Endodermal cell (in vitro differentiated cells): ENCODE measurements around the gene PPP1R9A. TPM values are rescaled to one million over a fixed set of nuclear protein-coding genes. Genes with fewer than 3 reads are reported as not detected.

ENCODE experiments used
- DNase-seq: peaks from one replicate; pipeline ENCODE4 v3.0.0-alpha.2; 2017
- H3K27ac ChIP-seq: 2 replicates; pipeline ENCODE4 v1.5.1; 2013; ENCODE audit warnings: mild to moderate bottlenecking, low read depth, low read length, moderate library complexity
- H3K27me3 ChIP-seq: 2 replicates; pipeline ENCODE4 v1.6.1; 2013; ENCODE audit warnings: mild to moderate bottlenecking, low read length, moderate library complexity; ENCODE audit not compliant: insufficient read depth, control insufficient read depth, poor library complexity, severe bottlenecking
- H3K36me3 ChIP-seq: 2 replicates; pipeline ENCODE4 v1.7.0; 2013; ENCODE audit warnings: mild to moderate bottlenecking, low read length, moderate library complexity; ENCODE audit not compliant: control insufficient read depth, insufficient read depth
- H3K4me1 ChIP-seq: one replicate; pipeline ENCODE4 v1.7.0; 2013; ENCODE audit warnings: low read length; ENCODE audit not compliant: control insufficient read depth, insufficient read depth
- H3K4me3 ChIP-seq: 2 replicates; pipeline ENCODE4 v1.5.1; 2013; ENCODE audit warnings: mild to moderate bottlenecking, low read length, moderate library complexity
- H3K9ac ChIP-seq: 2 replicates; pipeline ENCODE4 v1.6.1; 2013; ENCODE audit warnings: mild to moderate bottlenecking, low read length, moderate library complexity; ENCODE audit not compliant: poor library complexity, severe bottlenecking; ENCODE audit errors: extremely low read depth
- H3K9me3 ChIP-seq: 2 replicates; pipeline ENCODE4 v1.6.1; 2013; ENCODE audit warnings: mild to moderate bottlenecking, low read length, moderate library complexity; ENCODE audit not compliant: control insufficient read depth
- H3K27ac Mint-ChIP-seq: 2 replicates; pipeline ENCODE4 v1.8.0; 2020; ENCODE audit warnings: mixed read lengths
- H3K27me3 Mint-ChIP-seq: 2 replicates; pipeline ENCODE4 v1.8.0; 2021; ENCODE audit warnings: mild to moderate bottlenecking, mixed read lengths; ENCODE audit not compliant: insufficient read depth
- H3K36me3 Mint-ChIP-seq: 2 replicates; pipeline ENCODE4 v1.8.0; 2020; ENCODE audit warnings: low read depth, mixed read lengths
- H3K4me1 Mint-ChIP-seq: 2 replicates; pipeline ENCODE4 v1.8.0; 2020; ENCODE audit warnings: mixed read lengths
- H3K4me3 Mint-ChIP-seq: 2 replicates; pipeline ENCODE4 v1.8.0; 2020; ENCODE audit warnings: mild to moderate bottlenecking, moderate library complexity, mixed read lengths
- H3K9me3 Mint-ChIP-seq: 2 replicates; pipeline ENCODE4 v1.8.0; 2020; ENCODE audit warnings: mild to moderate bottlenecking, mixed read lengths
- CTCF ChIP-seq: fragments of 200-600 bp; sonication (generic); conservative IDR thresholded peaks from 2 replicates; pipeline ENCODE4 v1.5.0; 2021; ENCODE audit warnings: antibody characterized with exemption, mild to moderate bottlenecking
- WGBS, 2 experiments: methylation state at CpG; one replicate each; pipeline versions ENCODE4 v1.1.5 to v1.1.7; 2013; ENCODE audit warnings: missing lambda C conversion rate in 2 of 2, mixed read lengths in 1 of 2; ENCODE audit not compliant: insufficient coverage in 1 of 2, insufficient read length in 1 of 2; 5-methylcytosine and 5-hydroxymethylcytosine counted together
- long read RNA-seq, 4 experiments: library from polyadenylated mRNA in 2 of 4; library from RNA in 1 of 4; library from capped mRNA in 1 of 4; stranded (forward) in 3 of 4; unstranded in 1 of 4; transcript quantifications; one replicate each; pipeline ENCODE4 v2.0.0, GENCODE V29; 2020 to 2021; ENCODE audit warnings: inconsistent platforms in 1 of 4
- polyA plus RNA-seq, 2 experiments: library from polyadenylated mRNA; stranded (reverse); fragments of 50-300 nt; gene quantifications; one replicate each; pipeline ENCODE4 v1.2.3, GENCODE V29; 2013
- total RNA-seq, 2 donors: library from RNA; stranded (reverse); fragmentation: NEBNext Ultra II Directional in 1 of 2; extraction: Animal tissue kit (Norgen Biotek cat#: 25700) in 1 of 2; gene quantifications; 2 replicates in 1 of 2; 3 replicates in 1 of 2; pipeline ENCODE4 v1.2.1, GENCODE V29; 2021

The PPP1R9A gene
- total RNA-seq, result 10 to 100 TPM; 38.7 to 39.4 TPM
- 11.1 TPM for polyA plus RNA-seq (2013, experiment 1 of 2)
- polyA plus RNA-seq (2013, experiment 2 of 2), result 11.7 TPM
- long read RNA-seq, experiment 1, partial matches to known transcripts, result 1 of 3 reads
- long read RNA-seq, experiment 1, other reads (novel, unspliced or antisense), result 2 of 3 reads
- long read RNA-seq, experiment 2, partial matches to known transcripts, result 4 of 23 reads
- long read RNA-seq, experiment 2, other reads (novel, unspliced or antisense), result 19 of 23 reads
- long read RNA-seq, experiment 3, partial matches to known transcripts, result 61 of 82 reads
- long read RNA-seq, experiment 3, other reads (novel, unspliced or antisense), result 20 of 82 reads
- long read RNA-seq, experiment 4, partial matches to known transcripts, result 13 of 20 reads
- long read RNA-seq, experiment 4, other reads (novel, unspliced or antisense), result 7 of 20 reads

- Mint-ChIP-seq H3K4me1 (peaks cover 36% of the 10 kb centered on the region), H3K9me3 (no peaks in the 10 kb centered on the region), H3K4me3 (peak within 1 kb of the TSS; percentile 84)
Measured at GRCh38 chr7:94907026-94907810, at the start of gene PPP1R9A. Gene PPP1R9A, plus strand, starts transcription at chr7:94907594. Its CDS starts 2,520 bp downstream, at chr7:94910114.

DNA sequence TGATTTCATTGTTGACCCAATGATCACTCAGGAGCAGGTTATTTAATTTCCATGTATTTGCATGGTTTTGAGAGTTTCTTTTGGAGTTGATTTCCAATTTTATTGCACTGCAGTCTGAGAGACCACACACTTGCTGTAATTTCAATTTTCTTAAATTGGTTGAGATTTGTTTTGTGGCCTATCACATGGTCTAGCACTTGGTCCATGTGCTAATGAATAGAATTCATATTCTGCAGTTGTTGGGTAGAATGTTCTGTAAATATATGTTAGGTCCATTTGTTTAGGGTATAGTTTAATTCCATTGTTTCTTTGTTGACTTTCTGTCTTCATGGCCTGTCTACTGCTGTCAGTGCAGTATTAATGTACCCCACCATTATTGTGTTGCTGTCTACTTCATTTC is 36.3 kb upstream of the PPP1R9A start:
- H3K27ac ChIP-seq, result no peak overlapping the region
- H3K27me3 ChIP-seq, result no peaks in the 10 kb centered on the region
- Mint-ChIP-seq H3K36me3 (no peaks in the 10 kb centered on the region), H3K27me3 (no peaks in the 10 kb centered on the region), H3K27ac (no peak overlapping the region), H3K9me3 (no peaks in the 10 kb centered on the region), H3K4me3 (no peak overlapping the region), H3K4me1 (no peaks in the 10 kb centered on the region)
- TF ChIP-seq CTCF, result no peak
- H3K4me3 ChIP-seq, result no peak overlapping the region
- H3K36me3 ChIP-seq, result no peaks in the 10 kb centered on the region
- H3K9me3 ChIP-seq, result peaks cover 6% of the 10 kb centered on the region
- H3K9ac ChIP-seq, result no peak overlapping the region
- H3K4me1 ChIP-seq, result no peaks in the 10 kb centered on the region
- DNase-seq, result no peak

More at GRCh38 chr7:94907026-94907810, at the start of gene PPP1R9A:
- Histone ChIP-seq H3K4me1 (peaks cover 8% of the 10 kb centered on the region), H3K27me3 (no peaks in the 10 kb centered on the region), H3K9me3 (no peaks in the 10 kb centered on the region), H3K4me3 (peak within 1 kb of the TSS; percentile 88), H3K36me3 (peaks cover 7% of the 10 kb centered on the region), H3K9ac (peak within 1 kb of the TSS; percentile 68), H3K27ac (peak within 1 kb of the TSS; percentile 94)
- WGBS, 2 experiments, result 5 to 15% methylated on average over 17 to 36 of the region's 36 CpGs
- H3K27ac Mint-ChIP-seq, result peak within 1 kb of the TSS; percentile 92
- peak; percentile 92 for DNase-seq
- H3K27me3 Mint-ChIP-seq, result no peaks in the 10 kb centered on the region
- no peaks in the 10 kb centered on the region for H3K36me3 Mint-ChIP-seq
- TF ChIP-seq CTCF, result peak; percentile 71

GRCh38 chr7:94873239-94873638 is 34.2 kb upstream of the PPP1R9A start:
- H3K4me1 ChIP-seq, result no peaks in the 10 kb centered on the region
- Mint-ChIP-seq H3K4me1 (no peaks in the 10 kb centered on the region), H3K27me3 (no peaks in the 10 kb centered on the region), H3K27ac (no peak overlapping the region), H3K36me3 (peaks cover 4% of the 10 kb centered on the region), H3K9me3 (peaks cover 11% of the 10 kb centered on the region), H3K4me3 (no peak overlapping the region)
- no peak overlapping the region for H3K9ac ChIP-seq
- H3K9me3 ChIP-seq, result peaks cover 22% of the 10 kb centered on the region
- no peak overlapping the region for H3K27ac ChIP-seq
- H3K36me3 ChIP-seq, result no peaks in the 10 kb centered on the region
- H3K27me3 ChIP-seq, result no peaks in the 10 kb centered on the region
- no peak overlapping the region for H3K4me3 ChIP-seq
- DNase-seq, result no peak
- TF ChIP-seq CTCF, result no peak
- 92 to 93% methylated on average over 3 of the region's 3 CpGs for WGBS, 2 experiments
